ENCODE results near the gene ADCY3. TPM values are rescaled to one million over a fixed set of nuclear protein-coding genes. Genes with fewer than 3 reads are reported as not detected.

ADCY3 gene
- total and polyA plus RNA-seq, 10 of the 15 experiments (the other 5 are each of a cell fraction or from before 2014, with no cell fraction given) = 2.8 to 102 (median 50.4) TPM

GRCh38 chr2:24947561-24948157 lies 27.6 kb upstream of the ADCY3 start:
- no peak for DNase-seq (ENCODE audit: low read depth, low spot score)
- Histone ChIP-seq H3K4me1 (ENCODE audit: control insufficient read depth, insufficient read depth, low read length) (no peaks in the 10 kb centered on the region), H3K79me2 (ENCODE audit: control insufficient read depth, insufficient read depth, low read length) (no peaks in the 10 kb centered on the region), H3K27ac (ENCODE audit: control insufficient read depth, insufficient read depth) (no peak overlapping the region), H3K4me3 (no peak overlapping the region), H4K20me1 (ENCODE audit: control insufficient read depth, insufficient read depth) (no peaks in the 10 kb centered on the region), H2AFZ (ENCODE audit: control insufficient read depth, low read depth, low read length) (no peak overlapping the region), H3K9me3 (replicated peaks; ENCODE audit: control insufficient read depth, insufficient read depth, low read length) (no peaks in the 10 kb centered on the region), H3K27me3 (replicated peaks in 1 of 2; ENCODE audit: control insufficient read depth in 2 of 2, insufficient read depth in 2 of 2, low read length in 1 of 2) (no peaks in the 10 kb centered on the region), H3K36me3 (ENCODE audit: control insufficient read depth in 2 of 2, insufficient read depth in 2 of 2, low read length in 1 of 2) (peaks cover 2 to 9% of the 10 kb centered on the region in 2 experiments; a peak in 3 of 4 replicates), H3K9ac (ENCODE audit: control insufficient read depth, insufficient read depth, low read length) (no peak overlapping the region), H3K4me2 (ENCODE audit: control insufficient read depth, insufficient read depth) (no peak overlapping the region)
- no TSS peak for BruUV-seq (replicated peaks)
- ATAC-seq = no peak
- POLR2A ChIA-PET = no interaction called here
- TF ChIP-seq ATF7 (IDR thresholded peaks at IDR 0.05; ENCODE audit: low read depth) (no peak), SIN3A (IDR thresholded peaks at IDR 0.05; ENCODE audit: low read depth, low read length) (no peak), ATF3 (IDR thresholded peaks at IDR 0.05; ENCODE audit: borderline replicate concordance, extremely low read depth, low read depth, low read length) (no peak), HDAC6 (IDR thresholded peaks at IDR 0.05; ENCODE audit: unreplicated experiment) (no peak), MEF2B (IDR thresholded peaks at IDR 0.05; ENCODE audit: partially characterized antibody, poor library complexity, severe bottlenecking) (no peak), TCF3 (IDR thresholded peaks at IDR 0.05; ENCODE audit: borderline replicate concordance, insufficient read depth, low read depth, low read length) (no peak), SIX5 (IDR thresholded peaks at IDR 0.05; ENCODE audit: low read depth, low read length, severe bottlenecking) (no peak), TCF12 (IDR thresholded peaks at IDR 0.05; ENCODE audit: low read depth, low read length) (no peak), MTA2 (IDR thresholded peaks at IDR 0.05; ENCODE audit: low read depth) (no peak), IRF3 (IDR thresholded peaks at IDR 0.05) (no peak)
- no peak for FAIRE-seq
- SMC1A ChIA-PET (ENCODE audit: uncharacterized antibody, unreplicated experiment) = interaction anchor here (1.0 kb wide), 1 partner anchor 9 kb away, joined by 3 read pairs; no protein-coding TSS in a partner anchor
- CTCF ChIA-PET = no interaction called here
- in situ Hi-C loops (cut with MboI) (no loop called here), intact Hi-C loops (cut with micrococcal nuclease; ENCODE audit: unreplicated experiment) (no loop called here)
- WGBS (ENCODE audit: insufficient coverage, insufficient replicate concordance, low lambda C conversion rate, missing lambda C conversion rate) = 100% methylated on average over 3 of the region's 3 CpGs
- RAD21 ChIA-PET (ENCODE audit: unreplicated experiment) = no interaction called here
